ENCODE results near the gene KRTAP10-10.

DNA sequence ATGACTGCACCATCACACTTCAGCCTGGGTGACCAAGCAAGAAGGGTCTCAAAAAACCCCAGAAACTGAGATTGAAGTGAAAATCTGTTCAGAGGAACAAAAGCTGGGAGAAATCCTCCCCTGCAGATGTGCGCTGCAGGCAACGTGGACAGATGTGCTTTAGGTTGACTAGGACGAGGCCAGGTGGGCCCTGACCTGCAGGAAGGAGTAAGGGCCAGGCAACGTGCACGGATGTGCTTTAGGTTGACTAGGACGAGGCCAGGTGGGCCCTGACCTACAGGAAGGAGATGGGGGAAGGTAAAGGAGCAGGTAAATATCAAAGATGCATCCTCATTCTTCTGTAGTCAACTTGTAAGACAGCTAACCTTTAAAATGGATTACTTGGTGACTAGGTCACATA is 47.3 kb downstream of the KRTAP10-10 start:
- TF ChIP-seq, protein P1, sequence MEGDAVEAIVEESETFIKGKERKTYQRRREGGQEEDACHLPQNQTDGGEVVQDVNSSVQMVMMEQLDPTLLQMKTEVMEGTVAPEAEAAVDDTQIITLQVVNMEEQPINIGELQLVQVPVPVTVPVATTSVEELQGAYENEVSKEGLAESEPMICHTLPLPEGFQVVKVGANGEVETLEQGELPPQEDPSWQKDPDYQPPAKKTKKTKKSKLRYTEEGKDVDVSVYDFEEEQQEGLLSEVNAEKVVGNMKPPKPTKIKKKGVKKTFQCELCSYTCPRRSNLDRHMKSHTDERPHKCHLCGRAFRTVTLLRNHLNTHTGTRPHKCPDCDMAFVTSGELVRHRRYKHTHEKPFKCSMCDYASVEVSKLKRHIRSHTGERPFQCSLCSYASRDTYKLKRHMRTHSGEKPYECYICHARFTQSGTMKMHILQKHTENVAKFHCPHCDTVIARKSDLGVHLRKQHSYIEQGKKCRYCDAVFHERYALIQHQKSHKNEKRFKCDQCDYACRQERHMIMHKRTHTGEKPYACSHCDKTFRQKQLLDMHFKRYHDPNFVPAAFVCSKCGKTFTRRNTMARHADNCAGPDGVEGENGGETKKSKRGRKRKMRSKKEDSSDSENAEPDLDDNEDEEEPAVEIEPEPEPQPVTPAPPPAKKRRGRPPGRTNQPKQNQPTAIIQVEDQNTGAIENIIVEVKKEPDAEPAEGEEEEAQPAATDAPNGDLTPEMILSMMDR (optimal IDR thresholded peaks at IDR 0.05 in 1 of 3, IDR thresholded peaks at IDR 0.05 in 1 of 3, conservative IDR thresholded peaks at IDR 0.05 in 1 of 3; ENCODE audit: extremely low read depth in 1 of 3, insufficient read depth in 2 of 3, low read length in 3 of 3) = no peak
- TF ChIP-seq EZH2 (IDR thresholded peaks at IDR 0.05; ENCODE audit: low read length) = no peak

Measured in keratinocyte (primary cell).